Measurements from ENCODE around the gene SELP. TPM values are rescaled to one million over a fixed set of nuclear protein-coding genes. Genes with fewer than 3 reads are reported as not detected.

The SELP gene
- total RNA-seq, 1 donor from 2014 or later: 61.5 TPM

GRCh38 chr1:169565335-169566271 lies 64.3 kb downstream of the SELP start:
- Histone ChIP-seq H3K4me1 (no peaks in the 10 kb centered on the region), H3K27me3 (no peaks in the 10 kb centered on the region), H3K36me3 (no peaks in the 10 kb centered on the region), H3K4me3 (no peak overlapping the region), H3K9me3 (no peaks in the 10 kb centered on the region), H3K27ac (no peak overlapping the region)
- TF ChIP-seq, protein P1, sequence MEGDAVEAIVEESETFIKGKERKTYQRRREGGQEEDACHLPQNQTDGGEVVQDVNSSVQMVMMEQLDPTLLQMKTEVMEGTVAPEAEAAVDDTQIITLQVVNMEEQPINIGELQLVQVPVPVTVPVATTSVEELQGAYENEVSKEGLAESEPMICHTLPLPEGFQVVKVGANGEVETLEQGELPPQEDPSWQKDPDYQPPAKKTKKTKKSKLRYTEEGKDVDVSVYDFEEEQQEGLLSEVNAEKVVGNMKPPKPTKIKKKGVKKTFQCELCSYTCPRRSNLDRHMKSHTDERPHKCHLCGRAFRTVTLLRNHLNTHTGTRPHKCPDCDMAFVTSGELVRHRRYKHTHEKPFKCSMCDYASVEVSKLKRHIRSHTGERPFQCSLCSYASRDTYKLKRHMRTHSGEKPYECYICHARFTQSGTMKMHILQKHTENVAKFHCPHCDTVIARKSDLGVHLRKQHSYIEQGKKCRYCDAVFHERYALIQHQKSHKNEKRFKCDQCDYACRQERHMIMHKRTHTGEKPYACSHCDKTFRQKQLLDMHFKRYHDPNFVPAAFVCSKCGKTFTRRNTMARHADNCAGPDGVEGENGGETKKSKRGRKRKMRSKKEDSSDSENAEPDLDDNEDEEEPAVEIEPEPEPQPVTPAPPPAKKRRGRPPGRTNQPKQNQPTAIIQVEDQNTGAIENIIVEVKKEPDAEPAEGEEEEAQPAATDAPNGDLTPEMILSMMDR (IDR thresholded peaks at IDR 0.05): no peak
- ATAC-seq (no peak), DNase-seq (no peak)
- intact Hi-C loops (cut with DNase I): no loop called here

- no peak overlapping the region for H3K27ac ChIP-seq
- H3K4me3 ChIP-seq: no peak overlapping the region
- TF ChIP-seq, protein P1 (IDR thresholded peaks at IDR 0.05): no peak
- intact Hi-C loops (cut with DNase I): no loop called here
- ATAC-seq (no peak), DNase-seq (no peak)
- H3K36me3 ChIP-seq: no peaks in the 10 kb centered on the region
- H3K27me3 ChIP-seq: no peaks in the 10 kb centered on the region
- H3K4me1 ChIP-seq: no peaks in the 10 kb centered on the region
- H3K9me3 ChIP-seq: no peaks in the 10 kb centered on the region
Measured at GRCh38 chr1:169563650-169564049, 66.3 kb downstream of the SELP start.

GRCh38 chr1:169563019-169563615 lies 66.8 kb downstream of the SELP start:
- Histone ChIP-seq H3K4me1 (no peaks in the 10 kb centered on the region), H3K36me3 (no peaks in the 10 kb centered on the region), H3K27me3 (no peaks in the 10 kb centered on the region), H3K9me3 (no peaks in the 10 kb centered on the region), H3K4me3 (no peak overlapping the region), H3K27ac (no peak overlapping the region)
- intact Hi-C loops (cut with DNase I): no loop called here
- ATAC-seq (no peak), DNase-seq (no peak)
- TF ChIP-seq, protein P1 (IDR thresholded peaks at IDR 0.05): no peak

DNA sequence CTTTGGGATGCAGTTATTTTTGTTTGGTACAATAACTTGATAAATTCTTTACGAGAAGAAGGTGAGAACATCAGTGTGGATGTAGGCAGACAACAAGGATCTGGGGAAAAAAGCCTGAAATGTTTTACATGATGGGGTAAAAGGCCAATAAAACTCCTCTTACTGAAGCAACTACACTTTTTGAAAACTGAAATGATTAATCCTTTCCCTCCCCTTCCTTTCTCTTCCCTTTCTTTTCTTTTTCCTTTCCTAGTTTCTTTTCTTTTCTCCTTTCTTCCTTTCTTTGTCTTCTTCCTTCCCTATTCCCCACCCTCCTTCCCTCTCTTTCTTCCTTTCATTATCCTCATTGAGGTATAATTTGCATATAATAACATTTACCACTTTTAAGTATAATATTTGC lies 68.2 kb downstream of the SELP start:
- Histone ChIP-seq H3K27ac (no peak overlapping the region), H3K4me3 (no peak overlapping the region), H3K4me1 (no peaks in the 10 kb centered on the region), H3K36me3 (no peaks in the 10 kb centered on the region), H3K9me3 (no peaks in the 10 kb centered on the region), H3K27me3 (no peaks in the 10 kb centered on the region)
- DNase-seq: no peak
- TF ChIP-seq, protein P1 (IDR thresholded peaks at IDR 0.05): no peak
- intact Hi-C loops (cut with DNase I): no loop called here
- no peak for ATAC-seq

DNA sequence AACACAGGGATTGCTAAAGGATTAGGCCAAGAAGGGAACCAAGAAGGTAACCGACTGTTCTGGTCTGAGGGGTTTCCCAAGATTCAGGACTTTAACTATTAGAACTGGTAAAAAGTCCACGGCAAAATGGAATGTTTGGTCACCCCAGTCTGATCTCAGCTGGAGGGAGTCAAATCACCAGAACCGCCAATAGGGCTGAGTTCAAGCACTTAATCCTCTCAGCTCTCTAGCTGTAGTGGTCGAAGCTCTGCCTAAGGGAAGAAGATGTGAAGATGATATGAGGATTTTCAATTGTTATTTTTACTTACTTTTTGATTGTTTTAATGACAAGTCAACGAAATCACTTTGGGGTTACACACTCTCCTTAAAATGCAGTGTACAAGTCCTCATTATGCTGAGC lies 72.8 kb downstream of the SELP start:
- Histone ChIP-seq H3K4me3 (no peak overlapping the region), H3K4me1 (no peaks in the 10 kb centered on the region), H3K27me3 (no peaks in the 10 kb centered on the region), H3K36me3 (no peaks in the 10 kb centered on the region), H3K9me3 (no peaks in the 10 kb centered on the region), H3K27ac (no peak overlapping the region)
- ATAC-seq (no peak), DNase-seq (no peak)
- intact Hi-C loops (cut with DNase I): no loop called here
- TF ChIP-seq, protein P1 (IDR thresholded peaks at IDR 0.05): no peak
